Brain microvascular endothelial cell (primary cell): Measurements from ENCODE around the gene MALAT1.

Experiments
- DNase-seq: peaks from one replicate; pipeline ENCODE4 v3.0.0-alpha.2; 2020
- H3K27ac ChIP-seq: fragments of 250-450 bp; sonication (Bioruptor Pico); 2 replicates; pipeline ENCODE4 v1.5.1; 2020; ENCODE audit warnings: mild to moderate bottlenecking, moderate library complexity
- H3K27me3 ChIP-seq: fragments of 250-450 bp; sonication (Bioruptor Pico); replicated peaks from 2 replicates; pipeline ENCODE4 v1.5.1; 2020; ENCODE audit warnings: mild to moderate bottlenecking
- H3K36me3 ChIP-seq: fragments of 250-450 bp; sonication (Bioruptor Pico); replicated peaks from 2 replicates; pipeline ENCODE4 v1.5.1; 2020; ENCODE audit warnings: mild to moderate bottlenecking
- H3K4me3 ChIP-seq: 2 replicates; pipeline ENCODE4 v1.5.1; 2011; ENCODE audit warnings: low read depth, mild to moderate bottlenecking, control low read depth, low read length, moderate library complexity
- CTCF ChIP-seq: IDR thresholded peaks from 2 replicates; pipeline ENCODE4 v1.5.1; 2011; ENCODE audit warnings: low read depth, mild to moderate bottlenecking, moderate library complexity, low read length, control low read depth, inconsistent platforms; ENCODE audit errors: missing control alignments
- in situ Hi-C: cut with HindIII; loops from 2 replicates; pipeline ENCODE4 v1.10.0; 2017; ENCODE audit warnings: low sequenced_read_pairs, low pct_ligation_motif_present

The MALAT1 gene

GRCh38 chr11:65530157-65530496, 31.3 kb downstream of the MALAT1 start:
- Histone ChIP-seq H3K4me3 (no peak overlapping the region), H3K36me3 (peaks cover 72% of the 10 kb centered on the region), H3K27me3 (no peaks in the 10 kb centered on the region), H3K27ac (no peak overlapping the region)
- no peak for DNase-seq
- peak; percentile 66 for TF ChIP-seq CTCF
- in situ Hi-C loops = no loop called here

- Histone ChIP-seq H3K27ac (no peak overlapping the region), H3K36me3 (peaks cover 82% of the 10 kb centered on the region), H3K4me3 (no peak overlapping the region), H3K27me3 (no peaks in the 10 kb centered on the region)
- no peak for DNase-seq
- in situ Hi-C loops = no loop called here
- TF ChIP-seq CTCF = no peak
Observed at GRCh38 chr11:65532388-65533064, 33.7 kb downstream of the MALAT1 start.

GRCh38 chr11:65535102-65535501, 36.3 kb downstream of the MALAT1 start:
- peaks cover 88% of the 10 kb centered on the region for H3K36me3 ChIP-seq
- no peak overlapping the region for H3K27ac ChIP-seq
- DNase-seq = no peak
- TF ChIP-seq CTCF = no peak
- in situ Hi-C loops = no loop called here
- H3K4me3 ChIP-seq = no peak overlapping the region
- no peaks in the 10 kb centered on the region for H3K27me3 ChIP-seq

- in situ Hi-C loops = no loop called here
- DNase-seq = no peak
- no peak overlapping the region for H3K27ac ChIP-seq
- no peaks in the 10 kb centered on the region for H3K27me3 ChIP-seq
- H3K36me3 ChIP-seq = peaks cover 83% of the 10 kb centered on the region
- TF ChIP-seq CTCF = no peak
- no peak overlapping the region for H3K4me3 ChIP-seq
Observed at GRCh38 chr11:65536412-65537295, 37.8 kb downstream of the MALAT1 start.

- TF ChIP-seq CTCF = no peak
- in situ Hi-C loops = no loop called here
- no peak overlapping the region for H3K27ac ChIP-seq
- no peak overlapping the region for H3K4me3 ChIP-seq
- peaks cover 83% of the 10 kb centered on the region for H3K36me3 ChIP-seq
- no peaks in the 10 kb centered on the region for H3K27me3 ChIP-seq
- no peak for DNase-seq
Observed at GRCh38 chr11:65537296-65537597, 38.4 kb downstream of the MALAT1 start.
